Stimulated activated CD4-positive, alpha-beta T cell treated with anti-CD3 and anti-CD28 coated beads, Interleukin-4, amount 100 ng/mL, for 48 hours (primary cell): ENCODE data around the gene TACR1.
"Not testable (repeated sequence)": the region's sequence is repeated elsewhere in the genome, so short reads cannot be mapped to it uniquely, and the experiment has no call there.

ENCODE experiments used
- DNase-seq, 2 donors: peaks; one replicate each; pipeline ENCODE4 v3.0.0-alpha.2; 2020; ENCODE audit warnings: low read depth in 2 of 2

The TACR1 gene, protein sequence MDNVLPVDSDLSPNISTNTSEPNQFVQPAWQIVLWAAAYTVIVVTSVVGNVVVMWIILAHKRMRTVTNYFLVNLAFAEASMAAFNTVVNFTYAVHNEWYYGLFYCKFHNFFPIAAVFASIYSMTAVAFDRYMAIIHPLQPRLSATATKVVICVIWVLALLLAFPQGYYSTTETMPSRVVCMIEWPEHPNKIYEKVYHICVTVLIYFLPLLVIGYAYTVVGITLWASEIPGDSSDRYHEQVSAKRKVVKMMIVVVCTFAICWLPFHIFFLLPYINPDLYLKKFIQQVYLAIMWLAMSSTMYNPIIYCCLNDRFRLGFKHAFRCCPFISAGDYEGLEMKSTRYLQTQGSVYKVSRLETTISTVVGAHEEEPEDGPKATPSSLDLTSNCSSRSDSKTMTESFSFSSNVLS

DNA sequence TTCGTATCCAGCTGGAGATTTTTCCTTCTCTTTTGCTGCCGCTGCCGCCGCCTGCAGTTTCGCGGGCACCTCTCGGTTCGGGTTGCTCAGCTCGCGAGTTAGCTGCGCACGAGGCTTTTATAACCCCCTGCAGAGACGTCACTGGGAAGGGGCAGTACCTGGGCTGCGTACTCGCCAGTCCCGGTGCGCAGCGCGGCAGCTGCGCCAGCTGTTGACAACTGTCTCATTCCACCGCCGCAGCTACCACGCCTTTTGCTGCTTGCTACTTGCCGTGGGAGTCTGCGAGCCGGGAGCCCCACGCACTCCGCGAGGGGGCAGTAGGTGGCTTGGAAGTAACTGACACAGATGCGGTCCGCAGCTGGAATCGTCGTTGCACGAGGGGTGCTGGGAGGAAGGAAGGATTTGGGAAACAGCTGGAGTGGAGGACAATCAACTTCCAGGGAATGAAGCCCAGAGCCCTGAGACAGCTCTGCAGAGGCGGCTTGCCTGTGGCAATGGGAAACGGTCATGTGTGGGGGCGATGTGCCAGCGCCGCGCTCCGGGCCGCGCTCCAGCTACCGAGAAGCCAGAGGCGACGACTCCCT lies at the start of gene TACR1:
Gene TACR1 (minus strand): TSS at position 93 of the 584 bp plus-strand sequence. CDS start 586 bp downstream, outside the sequence.
- DNase-seq: peak; percentile 25 to 47

DNA sequence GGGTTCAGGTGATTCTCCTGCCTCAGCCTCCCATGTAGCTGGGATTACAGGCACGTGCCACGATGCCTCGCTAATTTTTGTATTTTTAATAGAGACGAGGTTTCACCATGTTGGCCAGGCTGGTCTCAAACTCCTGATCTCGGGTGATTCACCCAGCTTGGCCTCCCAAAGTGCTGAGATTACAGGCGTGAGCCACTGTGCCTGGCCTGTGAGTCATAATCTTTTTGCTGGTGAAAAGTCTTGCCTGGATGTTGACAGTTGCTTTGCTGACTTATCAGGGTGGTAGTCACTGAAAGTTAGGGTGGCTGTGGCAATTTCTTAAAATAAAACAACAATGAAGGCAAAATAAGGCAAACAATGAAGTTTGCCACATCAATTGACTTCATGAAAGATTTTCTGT lies 49.3 kb upstream of the TACR1 start:
- DNase-seq: not testable (repeated sequence)

DNA sequence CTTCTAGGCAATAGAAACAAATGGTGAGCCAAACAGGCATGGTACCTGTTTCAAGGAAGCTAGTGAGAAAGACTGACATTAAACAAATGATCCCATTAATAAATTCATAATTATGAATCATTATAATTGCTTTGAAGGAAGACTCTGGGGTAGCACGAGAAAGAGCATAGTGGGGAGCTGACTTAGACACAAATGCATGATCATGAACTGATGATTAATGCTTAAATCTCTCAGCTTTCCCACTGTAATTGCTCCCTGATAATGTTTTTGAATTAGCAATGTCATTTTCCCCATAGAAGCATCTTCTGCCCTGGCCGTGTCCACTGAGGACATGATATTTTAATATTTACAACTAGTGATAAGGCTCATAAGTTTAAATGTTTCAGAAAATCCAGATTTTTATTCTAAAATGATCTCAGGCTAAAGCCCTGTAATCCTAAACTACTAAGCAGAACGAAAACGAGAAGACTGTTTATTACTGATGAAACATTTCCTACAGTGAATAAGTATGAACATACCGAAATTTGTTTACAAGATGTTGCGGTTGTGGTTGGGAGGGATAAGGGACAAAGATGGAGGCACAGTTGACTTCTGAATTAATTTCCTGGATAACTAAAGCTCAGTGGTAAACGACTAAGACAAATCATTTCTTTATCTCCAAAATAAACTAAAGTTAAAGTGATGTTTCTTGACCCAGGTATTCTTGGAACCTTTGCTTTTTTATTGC lies 47.3 kb upstream of the TACR1 start:
- DNase-seq: no peak

DNA sequence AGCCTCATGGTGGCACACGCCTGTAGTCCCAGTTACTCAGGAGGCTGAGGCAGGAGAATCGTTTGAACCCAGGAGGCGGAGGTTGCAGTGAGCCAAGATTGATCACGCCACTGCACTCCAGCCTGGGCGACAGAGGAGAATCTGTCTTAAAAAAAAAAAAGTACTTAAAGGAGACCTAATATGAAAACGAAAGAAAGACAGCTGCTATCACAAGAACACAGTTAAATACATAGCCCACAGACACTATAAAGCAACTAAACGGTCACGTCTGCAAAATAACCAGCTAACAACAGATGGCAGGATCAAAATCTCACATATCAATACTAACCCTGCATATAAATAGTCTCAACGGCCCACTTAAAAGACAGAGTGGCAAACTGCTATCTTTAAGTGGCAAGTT lies 43.9 kb upstream of the TACR1 start:
- no peak for DNase-seq

DNA sequence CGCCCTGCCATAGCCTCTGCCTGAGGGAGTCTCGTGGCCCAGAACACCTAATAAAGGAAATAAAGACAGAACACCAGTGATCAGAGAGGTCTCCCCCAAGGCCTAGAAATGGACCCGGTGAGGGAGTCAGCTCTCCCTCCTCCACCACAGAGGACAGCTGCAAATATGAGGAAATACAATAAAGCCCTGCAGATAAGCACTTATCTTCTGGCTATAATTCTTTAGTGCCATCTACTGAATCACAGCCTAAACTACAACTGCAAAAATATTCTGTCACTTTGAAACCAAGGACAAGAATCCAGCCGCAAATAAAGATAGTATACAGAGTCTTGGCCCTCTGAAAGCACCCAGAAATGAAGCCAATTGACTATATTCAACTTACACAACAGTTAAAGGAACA lies 42.4 kb upstream of the TACR1 start:
- DNase-seq: no peak

DNA sequence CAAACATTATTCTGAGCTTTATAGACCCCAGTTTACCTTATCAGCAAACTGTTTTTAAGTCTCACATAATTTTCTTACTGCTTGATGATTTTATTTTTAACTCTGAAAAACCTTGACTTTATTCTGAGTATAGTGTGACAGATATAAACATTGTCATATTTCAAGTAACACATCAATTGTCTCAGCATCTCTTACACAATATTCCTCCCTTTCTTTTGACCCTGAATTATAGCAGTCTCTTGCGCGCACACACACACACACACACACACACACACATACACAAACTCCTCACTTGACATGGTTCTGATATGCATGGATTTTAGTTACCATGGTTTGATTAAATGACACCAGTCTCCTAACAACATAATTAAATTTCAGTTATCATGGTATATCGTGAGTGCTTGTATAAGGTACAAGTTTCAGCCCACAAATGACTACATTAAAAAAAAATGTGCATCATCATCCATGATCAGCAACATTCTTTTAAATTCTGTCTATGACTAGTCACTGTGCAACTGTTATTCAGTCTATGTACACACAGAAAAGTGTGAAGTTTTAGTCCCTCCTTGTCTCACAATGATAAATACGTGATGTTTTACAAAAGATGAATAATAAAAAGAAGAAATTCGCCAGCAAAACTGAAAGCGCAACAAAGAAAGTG lies 39.5 kb upstream of the TACR1 start:
- no peak for DNase-seq

DNA sequence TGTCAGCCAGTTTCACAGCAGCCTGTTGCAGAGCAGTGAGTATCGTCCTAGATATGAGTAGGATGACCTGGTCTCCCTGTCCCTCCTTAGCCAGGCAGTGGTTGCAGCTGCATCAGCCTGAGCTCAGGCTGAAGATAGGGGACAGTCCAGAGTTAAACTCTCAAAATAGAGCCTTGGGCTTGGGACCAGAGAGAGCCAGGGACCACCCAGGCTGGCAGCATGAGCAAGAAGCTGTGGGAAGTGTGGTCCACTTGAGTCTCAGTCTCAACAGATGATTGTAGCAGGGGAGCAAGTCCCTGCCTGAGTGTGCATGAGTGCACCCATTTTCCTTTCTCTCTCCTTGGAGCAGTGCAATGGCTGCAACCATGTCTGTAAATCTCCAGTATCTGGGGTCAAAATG lies 38.0 kb upstream of the TACR1 start:
- DNase-seq: no peak

DNA sequence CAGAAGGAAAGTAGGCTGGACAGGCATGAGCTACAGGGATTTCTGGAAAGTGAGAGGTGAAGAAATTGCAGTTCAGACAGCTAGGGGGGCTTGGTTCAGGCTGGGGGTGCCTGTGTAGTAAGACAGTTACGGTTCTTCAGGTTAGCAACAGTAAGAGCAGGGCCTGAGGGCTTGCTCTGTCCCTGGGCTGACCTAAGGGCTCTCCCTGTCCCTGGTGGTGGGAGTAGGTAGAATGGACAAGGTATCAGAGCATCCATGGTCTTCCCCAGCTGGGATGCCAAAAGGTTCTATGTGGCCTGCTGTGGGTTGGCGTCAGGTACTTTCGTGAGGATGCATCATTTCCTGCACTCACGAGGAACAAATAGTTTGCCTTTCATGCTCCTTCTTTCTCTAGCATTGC lies 34.6 kb upstream of the TACR1 start:
- DNase-seq: no peak

DNA sequence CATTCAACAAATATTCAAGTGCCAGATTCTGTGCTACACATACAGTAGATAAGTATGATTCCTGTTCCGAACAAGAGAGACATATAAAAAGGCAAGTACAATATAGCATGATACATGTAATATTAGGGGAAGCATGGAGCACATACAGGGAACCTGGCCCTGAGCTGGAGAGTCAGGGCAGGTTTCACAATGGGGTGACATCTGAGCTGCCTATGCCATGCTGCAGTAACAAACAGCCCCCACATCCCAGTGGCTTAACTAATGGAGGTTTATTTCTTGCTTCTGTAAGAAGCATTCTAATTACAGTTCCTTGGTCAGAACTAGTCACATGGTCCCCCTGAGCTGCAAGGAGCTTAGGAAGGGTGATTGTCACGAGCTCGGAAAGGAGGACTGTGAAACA lies 27.3 kb upstream of the TACR1 start:
- DNase-seq: no peak

DNA sequence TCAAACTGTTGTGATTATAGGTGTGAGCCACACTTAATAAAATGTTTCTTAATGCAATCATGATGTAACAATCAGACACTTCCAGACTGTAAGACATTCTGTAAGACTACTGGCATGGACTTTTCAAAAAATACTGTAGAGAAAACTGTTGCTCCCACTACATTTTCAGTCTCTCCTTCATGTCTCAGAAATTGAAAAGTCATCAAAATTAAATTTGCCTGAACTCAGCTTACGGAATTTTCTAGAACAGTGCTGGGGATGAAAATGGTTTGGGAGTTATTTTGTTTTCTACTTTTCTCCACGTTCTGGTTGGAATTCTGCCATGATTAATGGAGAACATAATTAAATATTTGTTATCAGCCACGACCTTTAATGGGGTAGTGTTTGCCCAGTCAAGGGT lies 26.8 kb upstream of the TACR1 start:
- no peak for DNase-seq

DNA sequence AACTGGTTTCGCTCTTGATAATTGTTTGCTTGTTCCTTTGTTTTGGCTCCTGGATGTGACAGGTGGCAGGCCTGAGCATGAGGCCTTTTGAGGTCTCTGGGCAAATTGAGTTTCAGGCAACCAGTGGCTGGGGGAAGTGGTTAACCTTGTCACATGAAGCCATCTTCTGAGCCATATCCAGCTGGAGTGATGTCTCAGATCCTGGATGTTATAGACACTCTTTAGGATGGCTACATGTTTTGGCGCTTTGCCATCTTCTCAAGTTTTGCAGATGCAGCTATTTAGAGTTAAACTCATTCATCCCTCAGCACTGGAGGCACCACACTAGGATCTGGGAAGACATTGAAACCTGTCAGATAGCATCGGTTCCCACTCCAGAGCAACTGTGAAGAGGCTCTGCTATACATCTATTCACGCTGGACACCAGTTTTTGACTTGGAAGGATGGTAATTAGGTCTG lies 25.3 kb upstream of the TACR1 start:
- no peak for DNase-seq

DNA sequence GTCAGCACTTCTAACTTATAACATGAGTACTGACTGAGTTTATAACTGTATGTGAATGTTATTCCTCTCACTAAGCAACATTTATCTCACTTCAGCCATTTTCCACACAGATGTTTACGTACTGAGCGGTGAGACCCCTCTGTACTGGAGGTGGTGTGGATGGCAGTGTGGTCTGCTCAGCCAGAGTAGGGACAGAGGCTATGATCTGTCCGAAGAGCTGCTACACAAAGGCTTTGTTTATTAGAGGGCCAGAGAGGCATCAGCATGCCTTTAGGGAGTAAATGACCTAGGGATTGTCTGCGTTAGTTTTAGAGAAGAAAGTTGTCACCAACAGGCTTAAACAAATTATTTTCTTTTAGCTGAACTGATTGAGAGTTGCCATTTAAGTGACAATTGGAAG lies 23.2 kb upstream of the TACR1 start:
- DNase-seq: no peak

DNA sequence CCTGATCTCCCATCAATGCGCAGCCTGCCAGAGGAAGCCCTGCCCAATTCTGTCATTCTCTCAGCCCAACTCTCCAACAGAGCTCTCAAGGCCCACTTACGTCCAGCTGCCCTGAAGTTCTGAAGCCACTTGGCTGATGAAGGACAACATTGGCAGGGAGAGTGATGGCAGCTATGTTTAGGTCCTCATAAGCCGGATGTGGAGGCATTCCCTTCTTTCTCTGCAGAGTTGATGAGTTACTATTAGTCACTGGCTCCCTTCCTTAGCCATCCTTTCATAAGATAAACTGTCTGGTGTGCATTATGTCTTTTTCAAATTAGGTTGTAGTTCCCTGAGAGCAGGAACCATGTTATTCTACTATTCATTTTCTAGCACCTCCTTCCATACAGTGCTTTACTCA lies 22.5 kb upstream of the TACR1 start:
- DNase-seq: no peak

DNA sequence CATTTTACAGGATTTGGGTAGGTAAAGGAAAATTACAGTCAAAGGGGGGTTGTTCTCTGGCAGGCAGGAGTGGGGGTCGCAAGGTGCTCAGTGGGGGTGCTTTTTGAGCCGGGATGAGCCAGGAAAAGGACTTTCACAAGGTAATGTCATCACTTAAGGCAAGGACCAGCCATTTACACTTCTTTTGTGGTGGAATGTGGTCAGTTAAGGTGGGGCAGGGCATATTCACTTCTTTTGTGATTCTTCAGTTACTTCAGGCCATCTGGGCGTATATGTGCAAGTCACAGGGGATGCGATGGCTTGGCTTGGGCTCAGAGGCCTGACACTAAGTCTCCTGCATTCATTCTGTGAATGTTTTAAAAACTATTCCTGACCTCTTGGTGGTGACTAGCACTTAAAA lies 19.9 kb upstream of the TACR1 start:
- not testable (repeated sequence) for DNase-seq

DNA sequence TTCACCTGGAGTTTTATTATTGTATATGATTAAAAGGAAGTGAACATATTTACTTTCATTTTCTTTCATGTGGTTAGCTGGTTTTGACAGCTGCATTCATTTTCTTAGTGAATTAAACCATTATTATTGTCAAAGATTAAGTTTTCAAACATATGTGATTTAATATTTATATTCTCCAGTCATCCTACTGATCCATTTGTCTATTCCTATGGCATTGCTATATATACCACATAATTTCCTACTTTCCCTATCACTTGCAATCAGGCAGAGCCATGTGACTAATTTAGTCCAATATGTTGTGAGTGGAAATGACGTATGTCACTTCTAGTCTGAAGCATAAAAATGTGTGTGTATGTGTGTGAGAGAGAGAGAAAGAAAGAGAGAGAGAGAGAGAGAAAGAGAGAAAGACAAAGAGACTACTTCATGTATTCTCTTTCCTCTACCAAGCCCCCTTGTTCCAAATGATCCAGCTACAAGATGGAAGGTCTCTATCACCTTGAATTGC lies 12.0 kb upstream of the TACR1 start:
- DNase-seq: no peak

DNA sequence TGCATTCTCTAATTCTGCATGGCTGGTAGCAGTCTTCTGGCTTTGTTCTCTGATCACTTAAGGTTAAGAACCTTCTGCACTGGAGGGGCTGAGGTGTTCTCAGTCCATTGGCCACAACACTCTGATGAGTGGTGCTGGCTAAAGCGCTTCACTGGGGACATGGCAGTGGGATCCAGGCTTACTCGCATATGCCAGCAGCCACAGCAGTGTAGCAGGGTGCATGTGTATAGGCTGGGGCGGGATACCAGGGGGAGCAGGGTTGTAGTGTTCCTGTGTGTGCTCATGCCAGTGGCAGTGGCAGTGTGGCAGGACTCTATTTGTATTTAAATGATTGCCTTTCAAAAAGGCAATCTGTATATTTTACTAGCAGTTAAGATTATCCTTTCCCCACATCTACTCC lies 11.1 kb upstream of the TACR1 start:
- DNase-seq: no peak

DNA sequence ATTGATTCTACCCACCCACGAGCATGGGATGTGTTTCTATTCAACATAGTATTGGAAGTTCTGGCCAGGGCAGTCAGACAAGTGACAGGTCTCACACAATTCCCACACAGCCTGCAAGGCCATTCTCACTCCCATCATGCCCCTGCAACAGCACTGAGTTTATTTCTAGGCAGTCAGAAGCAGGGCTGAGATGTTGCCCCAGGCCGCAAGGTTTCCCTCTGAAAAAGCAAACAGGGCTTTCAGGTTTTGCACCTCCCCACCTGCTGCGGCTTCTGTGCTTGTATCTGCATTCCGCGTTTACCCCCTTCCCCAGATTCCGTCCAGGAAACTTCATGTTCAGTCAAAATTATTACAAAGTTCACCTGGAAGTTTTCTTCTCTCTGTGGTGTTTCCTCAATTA lies 9.4 kb upstream of the TACR1 start:
- DNase-seq: no peak

DNA sequence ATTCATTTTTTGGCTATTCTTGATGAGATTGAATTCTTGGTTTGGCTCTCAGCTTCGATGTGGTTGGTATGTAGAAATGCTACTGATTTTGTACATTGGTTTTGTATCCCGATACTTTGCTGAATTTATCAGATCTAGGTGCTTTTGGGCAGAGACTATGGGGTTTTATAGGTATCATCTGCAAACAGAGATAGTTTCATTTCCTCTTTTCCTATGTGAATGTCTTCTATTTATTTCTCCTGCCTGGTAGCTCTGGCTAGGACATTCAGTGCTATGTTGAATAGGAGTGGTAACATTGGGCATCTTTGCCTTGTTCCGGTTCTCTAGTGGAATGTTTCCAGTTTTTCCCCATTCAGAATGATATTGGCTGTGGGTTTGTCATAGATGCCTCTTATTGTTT lies 5.5 kb upstream of the TACR1 start:
- DNase-seq: no peak

DNA sequence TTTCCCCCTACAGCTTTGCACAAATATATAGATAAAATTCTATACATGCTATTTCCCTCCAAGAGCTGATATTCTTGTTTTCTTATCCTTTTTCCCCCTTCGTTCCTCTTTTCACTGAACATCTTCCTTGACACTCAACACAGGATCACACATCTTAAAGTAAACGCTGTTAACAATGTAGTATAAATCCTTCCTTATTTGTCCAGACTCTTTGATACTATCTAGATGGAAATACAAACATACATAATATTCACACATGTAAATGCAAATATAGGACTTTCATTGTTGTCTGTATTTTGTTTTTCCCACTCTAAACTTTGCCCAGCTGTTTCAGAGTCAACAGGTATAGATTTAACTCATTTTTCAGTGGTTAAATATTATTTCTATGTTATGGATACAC lies 3.0 kb upstream of the TACR1 start:
- no peak for DNase-seq

DNA sequence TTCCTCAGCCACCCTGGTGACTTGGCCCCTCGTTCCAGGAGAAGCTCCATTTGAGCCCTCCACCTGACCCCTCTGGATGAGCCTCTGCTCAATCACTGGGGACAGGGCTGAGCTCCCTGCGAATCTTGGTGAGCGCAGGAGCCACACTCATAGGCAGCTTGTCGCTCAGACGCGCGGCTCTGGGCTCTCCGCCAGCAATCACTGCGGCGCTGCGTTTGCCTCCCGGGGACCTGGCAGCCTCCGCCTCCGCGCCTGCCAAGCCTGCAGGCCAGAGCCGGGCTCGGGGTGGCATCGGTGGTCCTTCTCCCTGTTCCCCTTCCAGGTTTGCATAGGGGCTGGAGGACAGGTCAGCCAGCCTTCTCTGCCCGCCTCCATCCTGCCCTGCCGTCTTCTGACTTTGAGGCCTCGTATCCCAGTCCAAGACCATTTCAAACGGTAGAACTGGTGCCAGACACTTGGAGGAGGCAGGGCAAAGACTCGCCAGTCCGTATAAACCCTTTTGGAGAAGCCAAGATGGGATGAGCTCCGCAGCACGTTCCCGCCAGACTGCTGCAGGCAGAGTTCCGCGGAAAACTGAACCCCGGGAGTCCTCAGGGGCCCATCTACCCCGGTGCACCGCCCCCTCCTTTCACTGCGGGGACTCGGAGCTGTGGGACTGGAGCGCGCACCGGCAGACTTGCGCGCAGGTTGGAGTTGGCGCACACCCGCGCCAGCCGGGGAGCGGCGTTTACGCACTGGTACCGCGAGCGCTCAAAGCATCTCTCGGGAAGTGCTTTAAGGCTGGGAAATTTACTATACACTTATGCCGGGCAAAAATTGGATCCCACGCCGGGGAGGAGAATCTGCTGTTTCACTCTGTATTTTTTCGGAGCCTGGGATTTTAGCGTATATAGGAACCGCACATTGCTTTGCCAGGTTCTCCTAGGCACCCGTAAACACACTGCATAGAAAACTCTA lies 1.1 kb upstream of the TACR1 start:
- DNase-seq: no peak
